T-helper 1 cell treated with Interleukin-12 subunit alpha and Interleukin-12 subunit beta and Interleukin-4 antibody, amounts not matched to agents 30 ng/mL and 1 ng/mL, for 36 hours (primary cell): ENCODE data around the gene SCYGR8. TPM values are rescaled to one million over a fixed set of nuclear protein-coding genes. Genes with fewer than 3 reads are reported as not detected.

Experiments used
- total RNA-seq: library from RNA; stranded (reverse); gene quantifications from 2 replicates; pipeline ENCODE4 v1.2.3, GENCODE V29; 2022

SCYGR8 gene
- total RNA-seq, 1 donor from 2014 or later, result not detected

Other genes with a start within 250 kb of the SCYGR8 start
- not detected in 2 replicates for gene SCYGR2, start 147.0 kb upstream of the SCYGR8 start, total RNA-seq
- not detected in 2 replicates for gene SCYGR3, start 131.1 kb upstream of the SCYGR8 start, total RNA-seq
- not detected in 2 replicates for gene SCYGR4, start 128.4 kb upstream of the SCYGR8 start, total RNA-seq
- not detected in 2 replicates for gene SCYGR5, start 79.1 kb upstream of the SCYGR8 start, total RNA-seq
- not detected in 2 replicates for gene SLC19A3, start 27.9 kb upstream of the SCYGR8 start, total RNA-seq
- gene SCYGR6, start 21.1 kb upstream of the SCYGR8 start, total RNA-seq, result not detected in 2 replicates
- gene SCYGR7, start 17.6 kb upstream of the SCYGR8 start, total RNA-seq, result not detected in 2 replicates
- gene CCL20, start 67.9 kb downstream of the SCYGR8 start, total RNA-seq, result 0.27 TPM in 1 of 2 replicates, not detected in the other
- gene DAW1, start 125.7 kb downstream of the SCYGR8 start, total RNA-seq, result not detected in 2 replicates